Mesendoderm (in vitro differentiated cells): ENCODE measurements around the gene POLR2F. TPM values are rescaled to one million over a fixed set of nuclear protein-coding genes. Genes with fewer than 3 reads are reported as not detected.
A peak's percentile ranks its signal among the peaks of the same experiment; 100 is the strongest.

Experiments
- DNase-seq: peaks from one replicate; pipeline ENCODE4 v3.0.0; 2013
- H2AK5ac ChIP-seq: 2 replicates; pipeline ENCODE4 v1.6.1; 2013; ENCODE audit warnings: low read length, inconsistent platforms
- H2BK120ac ChIP-seq: 2 replicates; pipeline ENCODE4 v1.6.1; 2013; ENCODE audit warnings: low read depth, mild to moderate bottlenecking, low read length, moderate library complexity, mixed read lengths
- H2BK15ac ChIP-seq: replicated peaks from 2 replicates; pipeline ENCODE4 v1.6.1; 2013; ENCODE audit warnings: low read depth, mild to moderate bottlenecking, moderate library complexity
- H2BK5ac ChIP-seq: 2 replicates; pipeline ENCODE4 v1.6.1; 2013; ENCODE audit warnings: low read length, inconsistent platforms
- H3K18ac ChIP-seq: 2 replicates; pipeline ENCODE4 v1.6.1; 2013; ENCODE audit warnings: mild to moderate bottlenecking, low read length, mixed read lengths
- H3K23ac ChIP-seq: one replicate; pipeline ENCODE4 v1.6.1; 2013; ENCODE audit warnings: low read length
- H3K27ac ChIP-seq: 2 replicates; pipeline ENCODE4 v1.5.1; 2013; ENCODE audit warnings: low read depth, mild to moderate bottlenecking, inconsistent platforms, low read length, moderate library complexity
- H3K27me3 ChIP-seq: 2 replicates; pipeline ENCODE4 v1.6.1; 2013; ENCODE audit warnings: low read length, control low read depth, mild to moderate bottlenecking, inconsistent platforms; ENCODE audit not compliant: insufficient read depth, poor library complexity
- H3K36me3 ChIP-seq: 2 replicates; pipeline ENCODE4 v1.6.1; 2013; ENCODE audit warnings: low read length, inconsistent platforms; ENCODE audit not compliant: control insufficient read depth, insufficient read depth
- H3K4ac ChIP-seq: one replicate; pipeline ENCODE4 v1.6.1; 2013; ENCODE audit warnings: low read depth, mild to moderate bottlenecking, low read length, moderate library complexity
- H3K4me1 ChIP-seq: 2 replicates; pipeline ENCODE4 v1.6.1; 2013; ENCODE audit warnings: low read depth, low read length, inconsistent platforms; ENCODE audit not compliant: control insufficient read depth
- H3K4me2 ChIP-seq: 2 replicates; pipeline ENCODE4 v1.6.1; 2013; ENCODE audit warnings: low read length
- H3K4me3 ChIP-seq: 2 replicates; pipeline ENCODE4 v1.5.1; 2013; ENCODE audit warnings: mild to moderate bottlenecking, low read length
- H3K56ac ChIP-seq: one replicate; pipeline ENCODE4 v1.6.1; 2013; ENCODE audit warnings: low read length
- H3K79me1 ChIP-seq: 2 replicates; pipeline ENCODE4 v1.6.1; 2013; ENCODE audit warnings: low read length, inconsistent platforms
- H3K79me2 ChIP-seq: 2 replicates; pipeline ENCODE4 v1.6.1; 2013; ENCODE audit warnings: mild to moderate bottlenecking, low read length; ENCODE audit not compliant: control insufficient read depth, insufficient read depth
- H3K9ac ChIP-seq: 2 replicates; pipeline ENCODE4 v1.6.1; 2013; ENCODE audit warnings: low read length, inconsistent platforms
- H4K5ac ChIP-seq: one replicate; pipeline ENCODE4 v1.6.1; 2013; ENCODE audit warnings: low read length
- H4K8ac ChIP-seq: one replicate; pipeline ENCODE4 v1.6.1; 2013; ENCODE audit warnings: low read depth, mild to moderate bottlenecking, control low read depth, low read length, moderate library complexity
- WGBS: extraction: QIAGEN DNeasy Blood & Tissue Kit; methylation state at CpG from one replicate; pipeline ENCODE4 v1.1.7; 2013; ENCODE audit warnings: low lambda C conversion rate, missing lambda C conversion rate; ENCODE audit not compliant: insufficient coverage; ENCODE audit errors: extremely low coverage; 5-methylcytosine and 5-hydroxymethylcytosine counted together
- polyA plus RNA-seq, 2 experiments: library from polyadenylated mRNA; stranded (reverse); fragments of 200-250 nt; gene quantifications; one replicate each; pipeline ENCODE4 v1.2.3, GENCODE V29; 2013

POLR2F gene
- 235 TPM for polyA plus RNA-seq (2013, experiment 1 of 2)
- polyA plus RNA-seq (2013, experiment 2 of 2) = 238 TPM

DNA sequence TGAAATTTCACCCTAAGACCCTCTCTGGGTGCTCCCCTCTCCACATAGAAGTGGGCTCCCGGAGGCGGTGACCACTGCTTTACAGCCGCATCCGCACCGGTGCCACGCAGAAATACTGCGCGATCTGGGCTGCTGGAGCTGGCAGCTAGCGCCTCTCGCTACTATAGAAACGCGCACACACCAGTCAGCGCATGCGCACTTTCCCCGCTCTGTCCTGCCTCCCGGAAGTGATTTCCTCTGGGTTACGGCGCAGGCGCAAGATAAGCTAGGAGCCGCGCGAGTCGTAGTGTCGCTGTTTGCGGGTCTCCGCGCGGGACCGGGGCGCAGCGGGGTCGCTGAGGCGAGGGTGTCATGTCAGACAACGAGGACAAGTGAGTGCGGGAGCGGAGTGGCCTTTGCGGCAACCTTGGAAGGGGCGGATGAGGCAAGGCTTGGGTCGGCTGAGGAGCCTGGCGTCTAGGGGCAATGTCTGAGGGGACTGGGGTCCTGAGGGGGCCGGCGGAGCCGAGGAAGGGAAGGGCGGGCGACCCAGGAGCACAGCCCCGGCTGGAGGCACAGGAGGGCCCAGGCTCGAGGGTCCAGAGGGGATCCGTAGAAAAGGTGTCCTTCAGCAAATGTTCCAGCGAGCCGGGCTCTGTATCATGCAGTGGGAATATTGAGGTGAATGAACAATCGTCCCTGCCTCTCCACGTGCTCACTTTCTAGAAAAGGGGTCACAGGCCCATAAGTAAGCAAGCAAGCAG is at the start of gene POLR2F, which contains the start of gene C22orf23:
TSS of gene POLR2F (plus strand) at position 263 of the 743 bp plus-strand sequence. CDS start at position 352, 89 bp downstream.
TSS of gene C22orf23 (minus strand) at position 165 of the 743 bp plus-strand sequence. CDS start 452 bp downstream, outside the sequence.
- H3K4ac ChIP-seq = peak within 1 kb of the TSS; percentile 18
- H3K27ac ChIP-seq = no peak within 1 kb of the TSS
- H3K18ac ChIP-seq = no peak within 1 kb of the TSS
- H4K5ac ChIP-seq = no peak within 1 kb of the TSS
- WGBS = no CpG with 5 or more reads among the region's 52 CpGs
- no peak within 1 kb of the TSS for H2BK120ac ChIP-seq
- H3K79me1 ChIP-seq = peaks cover 9% of the 10 kb centered on the region
- no peak within 1 kb of the TSS for H2AK5ac ChIP-seq
- no peaks in the 10 kb centered on the region for H3K27me3 ChIP-seq
- peaks cover 13% of the 10 kb centered on the region for H3K79me2 ChIP-seq
- peaks cover 3% of the 10 kb centered on the region for H3K4me1 ChIP-seq
- peak; percentile 96 for DNase-seq
- peak within 1 kb of the TSS; percentile 97 for H3K4me2 ChIP-seq
- no peak within 1 kb of the TSS for H2BK5ac ChIP-seq
- H3K4me3 ChIP-seq = peak within 1 kb of the TSS; percentile 93
- peak within 1 kb of the TSS; percentile 11 for H3K23ac ChIP-seq
- H2BK15ac ChIP-seq = no peak within 1 kb of the TSS
- H4K8ac ChIP-seq = no peak within 1 kb of the TSS
- H3K9ac ChIP-seq = peak within 1 kb of the TSS; percentile 87
- peaks cover 9% of the 10 kb centered on the region for H3K36me3 ChIP-seq
- H3K56ac ChIP-seq = peak within 1 kb of the TSS; percentile 92

DNA sequence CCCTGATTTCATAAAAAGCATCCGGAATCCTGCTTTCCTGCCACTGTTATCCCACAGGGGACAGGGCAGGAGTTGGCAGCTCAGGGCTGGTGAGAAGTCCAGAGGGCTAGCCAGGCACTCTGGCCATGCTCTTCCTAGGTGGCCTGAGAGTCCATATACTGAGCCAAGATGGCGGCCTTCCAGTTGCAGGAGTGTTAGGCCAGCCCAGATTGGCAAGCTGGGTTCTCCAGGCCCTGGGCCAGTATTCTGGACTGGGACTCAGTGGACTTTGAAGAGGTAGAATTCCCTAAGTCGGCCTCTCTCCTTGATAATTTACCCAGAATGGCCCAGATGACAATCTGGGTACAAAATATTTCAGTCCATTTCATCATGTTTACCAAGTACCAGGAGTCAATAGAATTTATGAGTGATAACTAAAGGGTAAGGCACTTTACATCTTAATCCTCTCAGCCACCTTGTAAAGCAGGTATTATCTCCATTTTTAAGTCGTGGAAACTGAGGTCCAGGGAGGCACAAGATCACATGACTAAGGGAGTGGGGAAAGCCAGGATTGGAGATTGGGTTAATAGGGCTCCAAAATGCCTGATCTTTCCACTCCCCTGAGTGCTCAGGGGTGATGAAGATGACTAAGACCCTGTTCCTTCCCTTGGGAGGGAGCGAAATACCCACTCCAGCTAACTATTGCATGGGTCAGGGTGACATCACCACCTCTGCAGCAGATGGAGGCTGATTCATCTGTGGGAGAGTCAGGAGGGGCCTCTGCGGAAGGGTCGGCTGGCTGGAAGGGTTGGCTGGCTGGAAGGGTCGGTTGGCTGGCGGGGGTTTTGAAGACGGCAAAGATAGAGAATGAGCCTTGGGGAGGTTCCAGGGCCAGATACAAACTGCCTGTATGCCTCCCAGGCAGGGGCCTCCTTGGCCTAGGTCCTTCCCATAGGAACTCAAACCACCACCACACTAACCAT is 48.6 kb upstream of the POLR2F start:
- WGBS = no CpG with 5 or more reads among the region's 10 CpGs
- H3K4me3 ChIP-seq = no peak overlapping the region

DNA sequence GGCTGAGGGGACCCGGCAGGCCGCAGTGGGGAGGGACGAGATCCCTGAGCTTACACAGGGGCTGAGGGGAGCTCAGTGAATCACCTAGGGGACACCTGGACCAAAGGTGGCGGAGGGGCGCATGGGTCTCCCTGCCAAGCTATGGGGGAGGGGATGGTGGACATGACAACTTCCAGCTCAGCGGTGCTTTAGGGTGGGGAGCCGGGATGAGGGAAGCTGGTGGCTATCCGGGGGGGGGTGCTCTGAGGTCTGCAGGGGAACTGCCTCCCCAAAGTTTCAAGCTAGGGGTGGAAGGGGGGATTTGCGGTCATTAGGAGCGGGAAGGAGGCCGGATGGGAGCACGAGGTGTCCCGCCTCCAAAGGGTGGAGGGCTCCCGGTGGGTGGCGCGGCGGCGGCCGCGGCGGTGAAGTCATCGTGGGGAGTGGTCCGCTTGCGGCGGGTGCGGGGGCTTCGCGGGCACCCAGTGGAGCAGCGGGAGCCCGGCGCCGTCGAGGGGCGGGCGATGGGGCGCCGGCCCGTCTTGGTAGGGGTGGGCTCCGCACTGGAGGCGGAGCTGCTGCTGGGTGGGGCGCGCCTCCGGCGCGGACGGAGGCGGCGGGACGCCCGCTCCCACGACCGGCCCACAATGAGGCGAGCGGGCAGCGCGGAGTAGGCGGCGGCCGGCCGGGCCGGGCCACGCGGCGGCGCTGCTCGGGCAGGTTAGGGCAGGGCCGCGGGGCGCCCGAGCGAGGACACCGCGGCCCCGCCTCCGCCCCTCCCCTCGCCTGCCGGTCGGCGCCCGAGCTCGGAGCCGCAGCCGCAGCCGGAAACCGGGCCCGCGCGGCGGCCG is 47.8 kb upstream of the POLR2F start, which contains the start of gene MICALL1:
TSS of gene MICALL1 (plus strand) at position 764 of the 830 bp plus-strand sequence. CDS start 126 bp downstream, outside the sequence.
- Histone ChIP-seq H3K79me2 (peaks cover 15% of the 10 kb centered on the region), H3K4ac (peak within 1 kb of the TSS; percentile 94), H3K4me2 (peak within 1 kb of the TSS; percentile 68), H3K27me3 (no peaks in the 10 kb centered on the region), H3K79me1 (peaks cover 14% of the 10 kb centered on the region), H2BK120ac (peak within 1 kb of the TSS; percentile 15), H3K4me3 (peak within 1 kb of the TSS; percentile 69), H2BK15ac (no peak within 1 kb of the TSS), H2BK5ac (no peak within 1 kb of the TSS), H3K27ac (peak within 1 kb of the TSS; percentile 96), H3K9ac (peak within 1 kb of the TSS; percentile 83), H3K4me1 (peaks cover 11% of the 10 kb centered on the region), H2AK5ac (no peak within 1 kb of the TSS), H3K56ac (peak within 1 kb of the TSS; percentile 95), H4K8ac (peak within 1 kb of the TSS; percentile 40), H3K18ac (peak within 1 kb of the TSS; percentile 82), H3K36me3 (no peaks in the 10 kb centered on the region), H4K5ac (no peak within 1 kb of the TSS), H3K23ac (peak within 1 kb of the TSS; percentile 91)
- no CpG with 5 or more reads among the region's 90 CpGs for WGBS
- peak; percentile 79 for DNase-seq

More for the DNA sequence above, 48.6 kb upstream of the POLR2F start:
- peak; percentile 97 for DNase-seq
- Histone ChIP-seq H3K4me1 (peaks cover 4% of the 10 kb centered on the region), H2BK15ac (peak overlapping the region; percentile 58), H3K9ac (peak overlapping the region; percentile 83), H2BK5ac (no peak overlapping the region), H3K79me2 (peaks cover 12% of the 10 kb centered on the region), H3K36me3 (no peaks in the 10 kb centered on the region), H2BK120ac (peak overlapping the region; percentile 88), H3K23ac (no peak overlapping the region), H4K8ac (no peak overlapping the region), H3K79me1 (peaks cover 13% of the 10 kb centered on the region), H4K5ac (no peak overlapping the region), H3K18ac (peak overlapping the region; percentile 82), H2AK5ac (peak overlapping the region; percentile 38), H3K4me2 (no peak overlapping the region), H3K27ac (peak overlapping the region; percentile 96), H3K56ac (peak overlapping the region; percentile 90), H3K4ac (peak overlapping the region; percentile 66), H3K27me3 (no peaks in the 10 kb centered on the region)

DNA sequence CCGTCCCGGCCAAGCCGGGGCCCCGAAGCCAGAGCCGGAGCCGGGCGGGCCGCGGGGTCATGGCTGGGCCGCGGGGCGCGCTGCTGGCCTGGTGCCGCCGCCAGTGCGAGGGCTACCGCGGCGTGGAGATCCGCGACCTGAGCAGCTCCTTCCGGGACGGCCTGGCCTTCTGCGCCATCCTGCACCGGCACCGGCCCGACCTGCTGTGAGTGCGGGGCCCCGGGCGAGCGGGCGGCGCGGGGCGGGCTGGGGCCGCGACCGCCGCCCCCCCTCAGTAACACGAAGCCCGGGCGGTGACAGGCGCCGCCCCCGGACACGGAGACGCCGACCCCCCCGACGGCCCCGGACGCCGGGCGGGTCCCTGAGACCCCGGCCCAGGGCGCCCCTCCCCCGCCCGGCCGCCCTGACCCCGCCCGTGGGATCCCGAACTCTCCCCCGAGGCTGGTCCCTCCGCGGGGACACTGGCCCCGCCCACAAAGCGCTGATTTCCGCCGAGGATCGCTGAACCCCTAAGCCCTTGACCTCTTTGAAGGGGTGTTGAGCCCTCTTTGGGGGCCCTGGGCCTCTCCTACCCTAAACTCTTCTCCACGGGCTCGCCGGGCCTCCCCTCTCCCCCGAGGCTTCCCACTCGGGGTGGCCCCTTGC is 47.0 kb upstream of the POLR2F start:
- H2BK5ac ChIP-seq = no peak overlapping the region
- WGBS = no CpG with 5 or more reads among the region's 75 CpGs

More for the DNA sequence above, 47.0 kb upstream of the POLR2F start:
- peak overlapping the region; percentile 94 for H3K4ac ChIP-seq
- H4K5ac ChIP-seq = no peak overlapping the region
- H4K8ac ChIP-seq = no peak overlapping the region
- H3K36me3 ChIP-seq = no peaks in the 10 kb centered on the region
- peak overlapping the region; percentile 91 for H3K23ac ChIP-seq
- H3K4me2 ChIP-seq = peak overlapping the region; percentile 68
- H3K27me3 ChIP-seq = no peaks in the 10 kb centered on the region
- H2BK120ac ChIP-seq = peak overlapping the region; percentile 15
- H3K79me2 ChIP-seq = peaks cover 15% of the 10 kb centered on the region
- peaks cover 14% of the 10 kb centered on the region for H3K79me1 ChIP-seq
- no peak overlapping the region for H2BK15ac ChIP-seq
- peak overlapping the region; percentile 83 for H3K9ac ChIP-seq
- H2AK5ac ChIP-seq = no peak overlapping the region
- H3K4me1 ChIP-seq = peaks cover 17% of the 10 kb centered on the region
- H3K27ac ChIP-seq = peak overlapping the region; percentile 96
- H3K4me3 ChIP-seq = peak overlapping the region; percentile 69
- H3K18ac ChIP-seq = peak overlapping the region; percentile 82
- H3K56ac ChIP-seq = peak overlapping the region; percentile 95
- no peak for DNase-seq
